GM10847 (cell line): Measurements from ENCODE around the gene GPR50.

ENCODE experiments used
- POLR2A ChIP-seq: IDR thresholded peaks from 2 replicates; pipeline ENCODE4 v1.6.1; 2011; ENCODE audit not compliant: insufficient read length; ENCODE audit errors: extremely low read depth

The GPR50 gene

GRCh38 chrX:151183233-151183753 is 6.9 kb downstream of the GPR50 start:
- no peak for TF ChIP-seq POLR2A

- no peak for TF ChIP-seq POLR2A
Measured at GRCh38 chrX:151183912-151184565, 7.7 kb downstream of the GPR50 start.

GRCh38 chrX:151184705-151185104 is 8.3 kb downstream of the GPR50 start:
- TF ChIP-seq POLR2A, result no peak

GRCh38 chrX:151206871-151207270 is 30.5 kb downstream of the GPR50 start:
- TF ChIP-seq POLR2A, result no peak

GRCh38 chrX:151225843-151226242 is 49.5 kb downstream of the GPR50 start:
- no peak for TF ChIP-seq POLR2A

- no peak for TF ChIP-seq POLR2A
Measured at GRCh38 chrX:151226941-151227340, 50.6 kb downstream of the GPR50 start.

GRCh38 chrX:151227627-151228026 is 51.2 kb downstream of the GPR50 start:
- TF ChIP-seq POLR2A, result no peak

GRCh38 chrX:151228935-151229334 is 52.6 kb downstream of the GPR50 start:
- TF ChIP-seq POLR2A, result no peak
